Measurements from ENCODE around the gene OPN5. TPM values are rescaled to one million over a fixed set of nuclear protein-coding genes. Genes with fewer than 3 reads are reported as not detected.

OPN5 gene
- polyA plus RNA-seq, 1 of the 3 experiments (the other 2 are of a cell fraction), result not detected

DNA sequence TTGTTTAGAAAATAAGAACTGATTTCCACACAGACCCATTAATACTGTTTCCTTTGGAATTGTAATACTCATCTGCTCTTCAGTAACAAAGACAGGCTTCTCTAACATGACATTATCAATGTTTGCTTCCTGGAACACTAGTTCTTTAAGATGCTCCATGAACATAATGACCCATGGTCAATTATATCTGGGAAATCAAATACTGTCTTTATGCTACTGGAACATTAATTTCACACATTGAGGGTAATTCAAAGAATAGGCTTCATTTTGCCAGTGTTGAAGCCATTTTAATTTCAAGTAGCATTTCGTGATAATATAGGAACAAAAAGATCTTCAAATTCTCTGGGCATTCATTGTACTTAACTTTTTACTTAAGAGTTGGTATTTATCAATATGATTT lies 80.9 kb downstream of the OPN5 start:
- no peak overlapping the region for H3K4me3 ChIP-seq (ENCODE audit: low read depth in 2 of 2, low read length in 1 of 2)
- no peak for TF ChIP-seq EZH2phosphoT487 (IDR thresholded peaks at IDR 0.05; ENCODE audit: borderline replicate concordance, low read depth)
- no peak for TF ChIP-seq MXI1 (IDR thresholded peaks at IDR 0.05; ENCODE audit: low read depth, low read length)
- no peak for TF ChIP-seq RXRA (IDR thresholded peaks at IDR 0.05; ENCODE audit: borderline replicate concordance, low read depth)
- no peak for TF ChIP-seq GATA2 (CRISPR knock-in tag; IDR thresholded peaks at IDR 0.05)
- TF ChIP-seq FOXJ3 (CRISPR knock-in tag; IDR thresholded peaks at IDR 0.05), result no peak
- TF ChIP-seq, protein P1, sequence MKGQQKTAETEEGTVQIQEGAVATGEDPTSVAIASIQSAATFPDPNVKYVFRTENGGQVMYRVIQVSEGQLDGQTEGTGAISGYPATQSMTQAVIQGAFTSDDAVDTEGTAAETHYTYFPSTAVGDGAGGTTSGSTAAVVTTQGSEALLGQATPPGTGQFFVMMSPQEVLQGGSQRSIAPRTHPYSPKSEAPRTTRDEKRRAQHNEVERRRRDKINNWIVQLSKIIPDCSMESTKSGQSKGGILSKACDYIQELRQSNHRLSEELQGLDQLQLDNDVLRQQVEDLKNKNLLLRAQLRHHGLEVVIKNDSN (IDR thresholded peaks at IDR 0.05; ENCODE audit: borderline replicate concordance, low read depth), result no peak
- no peak overlapping the region for H2AFZ ChIP-seq (ENCODE audit: low read depth)
- H3K9me3 ChIP-seq, result no peaks in the 10 kb centered on the region
- ChIA-PET POLR2A (no interaction called here), CTCF (no interaction called here)
- no peaks in the 10 kb centered on the region for H3K36me3 ChIP-seq (replicated peaks in 1 of 2; ENCODE audit: control insufficient read depth in 1 of 2, insufficient read depth in 2 of 2, low read length in 1 of 2)
- no peaks in the 10 kb centered on the region for H3K79me2 ChIP-seq (ENCODE audit: insufficient read depth)
- DNase-seq, result no peak
- H3K9me2 ChIP-seq, result no peaks in the 10 kb centered on the region
- WGBS (ENCODE audit: low lambda C conversion rate), result 3% methylated on average over 1 of the region's 1 CpG
- no peaks in the 10 kb centered on the region for H4K20me1 ChIP-seq (ENCODE audit: insufficient read depth)
- H3K27ac ChIP-seq (ENCODE audit: low read depth in 2 of 2, low read length in 1 of 2), result no peak overlapping the region
- no peaks in the 10 kb centered on the region for H3K27me3 ChIP-seq (ENCODE audit: insufficient read depth)
- no peaks in the 10 kb centered on the region for H3F3A ChIP-seq (replicated peaks; ENCODE audit: insufficient read depth)
- H3K4me2 ChIP-seq, result no peak overlapping the region
- no peak overlapping the region for H3K9ac ChIP-seq
- no peaks in the 10 kb centered on the region for H3K4me1 ChIP-seq (ENCODE audit: control insufficient read depth in 1 of 2, insufficient read depth in 2 of 2, low read depth in 1 of 2, low read length in 1 of 2)

DNA sequence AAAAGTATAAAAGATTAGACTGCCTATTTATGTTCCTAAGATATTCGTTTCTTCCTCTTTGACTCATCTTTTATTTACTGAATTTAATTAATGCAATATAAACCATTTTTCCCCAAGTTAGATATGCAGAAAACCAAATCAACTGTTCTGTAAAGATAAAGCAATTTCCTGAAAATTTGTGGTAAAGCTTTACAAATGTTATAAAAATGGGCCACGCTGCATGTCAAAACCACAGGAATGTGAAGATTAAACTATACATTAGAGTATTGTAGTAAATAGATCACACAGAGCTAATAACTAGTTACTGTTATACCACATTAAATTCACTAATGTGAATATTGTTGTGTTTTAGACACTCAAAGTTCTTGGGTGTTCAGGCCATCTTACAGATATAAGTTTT lies 83.4 kb downstream of the OPN5 start:
- Histone ChIP-seq H3K27ac (ENCODE audit: low read depth in 2 of 2, low read length in 1 of 2) (no peak overlapping the region), H3K9me3 (no peaks in the 10 kb centered on the region), H4K20me1 (ENCODE audit: insufficient read depth) (no peaks in the 10 kb centered on the region), H3K9ac (no peak overlapping the region), H3K27me3 (ENCODE audit: insufficient read depth) (no peaks in the 10 kb centered on the region), H3K79me2 (ENCODE audit: insufficient read depth) (no peaks in the 10 kb centered on the region), H3F3A (replicated peaks; ENCODE audit: insufficient read depth) (no peaks in the 10 kb centered on the region), H3K9me2 (no peaks in the 10 kb centered on the region), H3K4me2 (no peak overlapping the region), H3K36me3 (replicated peaks in 1 of 2; ENCODE audit: control insufficient read depth in 1 of 2, insufficient read depth in 2 of 2, low read length in 1 of 2) (no peaks in the 10 kb centered on the region), H3K4me1 (ENCODE audit: control insufficient read depth in 1 of 2, insufficient read depth in 2 of 2, low read depth in 1 of 2, low read length in 1 of 2) (no peaks in the 10 kb centered on the region), H2AFZ (ENCODE audit: low read depth) (no peak overlapping the region), H3K4me3 (ENCODE audit: low read depth in 2 of 2, low read length in 1 of 2) (no peak overlapping the region)
- POLR2A ChIA-PET, result no interaction called here
- WGBS (ENCODE audit: low lambda C conversion rate), result 10% methylated on average over 2 of the region's 2 CpGs
- TF ChIP-seq YY1 (IDR thresholded peaks at IDR 0.05; ENCODE audit: low read depth) (no peak), GABPA (IDR thresholded peaks at IDR 0.05; ENCODE audit: low read depth) (no peak)
- TF ChIP-seq, protein P2, sequence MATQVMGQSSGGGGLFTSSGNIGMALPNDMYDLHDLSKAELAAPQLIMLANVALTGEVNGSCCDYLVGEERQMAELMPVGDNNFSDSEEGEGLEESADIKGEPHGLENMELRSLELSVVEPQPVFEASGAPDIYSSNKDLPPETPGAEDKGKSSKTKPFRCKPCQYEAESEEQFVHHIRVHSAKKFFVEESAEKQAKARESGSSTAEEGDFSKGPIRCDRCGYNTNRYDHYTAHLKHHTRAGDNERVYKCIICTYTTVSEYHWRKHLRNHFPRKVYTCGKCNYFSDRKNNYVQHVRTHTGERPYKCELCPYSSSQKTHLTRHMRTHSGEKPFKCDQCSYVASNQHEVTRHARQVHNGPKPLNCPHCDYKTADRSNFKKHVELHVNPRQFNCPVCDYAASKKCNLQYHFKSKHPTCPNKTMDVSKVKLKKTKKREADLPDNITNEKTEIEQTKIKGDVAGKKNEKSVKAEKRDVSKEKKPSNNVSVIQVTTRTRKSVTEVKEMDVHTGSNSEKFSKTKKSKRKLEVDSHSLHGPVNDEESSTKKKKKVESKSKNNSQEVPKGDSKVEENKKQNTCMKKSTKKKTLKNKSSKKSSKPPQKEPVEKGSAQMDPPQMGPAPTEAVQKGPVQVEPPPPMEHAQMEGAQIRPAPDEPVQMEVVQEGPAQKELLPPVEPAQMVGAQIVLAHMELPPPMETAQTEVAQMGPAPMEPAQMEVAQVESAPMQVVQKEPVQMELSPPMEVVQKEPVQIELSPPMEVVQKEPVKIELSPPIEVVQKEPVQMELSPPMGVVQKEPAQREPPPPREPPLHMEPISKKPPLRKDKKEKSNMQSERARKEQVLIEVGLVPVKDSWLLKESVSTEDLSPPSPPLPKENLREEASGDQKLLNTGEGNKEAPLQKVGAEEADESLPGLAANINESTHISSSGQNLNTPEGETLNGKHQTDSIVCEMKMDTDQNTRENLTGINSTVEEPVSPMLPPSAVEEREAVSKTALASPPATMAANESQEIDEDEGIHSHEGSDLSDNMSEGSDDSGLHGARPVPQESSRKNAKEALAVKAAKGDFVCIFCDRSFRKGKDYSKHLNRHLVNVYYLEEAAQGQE (IDR thresholded peaks at IDR 0.05; ENCODE audit: low read depth, low read length), result no peak
- DNase-seq, result no peak
- CTCF ChIA-PET, result no interaction called here

All from SK-N-SH (cell line).